BE2C (cell line): Measurements from ENCODE around the gene ACOT7.

ENCODE experiments used
- DNase-seq: peaks from one replicate; pipeline ENCODE4 v3.0.0-alpha.2; 2020
- H3K27me3 ChIP-seq: fragments of 250-450 bp; sonication (Bioruptor Pico); 2 replicates; pipeline ENCODE4 v1.5.1; 2020; ENCODE audit warnings: mild to moderate bottlenecking
- H3K36me3 ChIP-seq: fragments of 250-450 bp; sonication (Bioruptor Pico); 2 replicates; pipeline ENCODE4 v1.5.1; 2020; ENCODE audit warnings: mild to moderate bottlenecking
- H3K4me1 ChIP-seq: fragments of 250-450 bp; sonication (Bioruptor Pico); 2 replicates; pipeline ENCODE4 v1.5.1; 2020
- H3K4me3 ChIP-seq: 2 replicates; pipeline ENCODE4 v1.5.1; 2011; ENCODE audit warnings: low read depth, low read length
- H3K9me3 ChIP-seq: fragments of 250-450 bp; sonication (Bioruptor Pico); 2 replicates; pipeline ENCODE4 v1.5.1; 2020
- TF ChIP-seq, protein P1 (sequence below): IDR thresholded peaks from 2 replicates; pipeline ENCODE4 v1.5.1; 2012; ENCODE audit warnings: mild to moderate bottlenecking, low read depth, low read length

Gene ACOT7

DNA sequence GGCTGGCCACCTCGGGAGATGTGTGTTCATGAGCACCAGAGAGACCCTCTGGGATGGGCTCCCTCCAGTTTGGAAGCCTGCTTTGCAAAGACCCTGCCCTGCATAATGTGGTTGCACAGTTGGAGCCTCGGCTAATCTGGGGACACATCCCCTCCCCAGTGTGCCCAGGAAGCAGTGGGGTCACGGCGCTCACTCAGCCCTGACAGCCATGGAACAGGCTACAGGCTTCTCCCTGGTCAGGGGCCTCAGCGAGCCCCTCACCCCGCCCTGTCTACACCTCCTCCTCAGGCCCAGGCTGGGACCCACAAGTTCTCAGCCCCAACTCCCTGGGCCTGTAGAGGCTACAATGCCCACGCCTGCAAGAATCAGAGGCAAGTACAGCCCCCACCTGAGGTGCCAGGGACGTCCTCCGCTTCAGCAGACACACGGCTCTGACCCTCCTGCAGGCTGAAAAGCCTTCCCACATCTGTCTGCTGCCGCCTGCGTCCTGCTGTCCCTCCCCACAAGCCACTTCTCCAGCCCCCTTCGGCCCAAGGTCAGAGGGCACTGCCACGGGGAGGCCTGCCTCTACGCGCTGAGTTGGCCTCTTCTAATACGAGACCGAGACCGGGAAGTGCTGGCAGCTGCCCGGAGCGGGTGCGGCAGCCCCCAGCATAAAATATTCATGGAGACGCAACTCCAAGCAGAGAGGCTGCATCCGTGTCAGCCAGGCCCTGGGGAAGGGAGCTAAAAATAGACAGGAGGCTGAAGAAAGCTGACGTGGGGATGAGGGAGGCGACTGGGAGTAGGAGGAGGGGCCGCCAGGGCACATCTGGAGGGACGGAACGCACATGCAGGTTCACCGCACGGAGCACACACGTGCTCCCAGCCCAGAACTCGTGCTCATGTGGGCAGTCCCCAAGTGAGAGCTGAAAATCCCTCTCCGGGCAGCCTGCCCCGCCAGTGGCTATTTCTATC, 117.5 kb downstream of the ACOT7 start:
- DNase-seq, result no peak
- Histone ChIP-seq H3K27me3 (no peaks in the 10 kb centered on the region), H3K9me3 (no peaks in the 10 kb centered on the region), H3K4me3 (no peak overlapping the region), H3K4me1 (peaks cover 3% of the 10 kb centered on the region), H3K36me3 (no peaks in the 10 kb centered on the region)
- TF ChIP-seq, protein P1, sequence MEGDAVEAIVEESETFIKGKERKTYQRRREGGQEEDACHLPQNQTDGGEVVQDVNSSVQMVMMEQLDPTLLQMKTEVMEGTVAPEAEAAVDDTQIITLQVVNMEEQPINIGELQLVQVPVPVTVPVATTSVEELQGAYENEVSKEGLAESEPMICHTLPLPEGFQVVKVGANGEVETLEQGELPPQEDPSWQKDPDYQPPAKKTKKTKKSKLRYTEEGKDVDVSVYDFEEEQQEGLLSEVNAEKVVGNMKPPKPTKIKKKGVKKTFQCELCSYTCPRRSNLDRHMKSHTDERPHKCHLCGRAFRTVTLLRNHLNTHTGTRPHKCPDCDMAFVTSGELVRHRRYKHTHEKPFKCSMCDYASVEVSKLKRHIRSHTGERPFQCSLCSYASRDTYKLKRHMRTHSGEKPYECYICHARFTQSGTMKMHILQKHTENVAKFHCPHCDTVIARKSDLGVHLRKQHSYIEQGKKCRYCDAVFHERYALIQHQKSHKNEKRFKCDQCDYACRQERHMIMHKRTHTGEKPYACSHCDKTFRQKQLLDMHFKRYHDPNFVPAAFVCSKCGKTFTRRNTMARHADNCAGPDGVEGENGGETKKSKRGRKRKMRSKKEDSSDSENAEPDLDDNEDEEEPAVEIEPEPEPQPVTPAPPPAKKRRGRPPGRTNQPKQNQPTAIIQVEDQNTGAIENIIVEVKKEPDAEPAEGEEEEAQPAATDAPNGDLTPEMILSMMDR, result no peak

DNA sequence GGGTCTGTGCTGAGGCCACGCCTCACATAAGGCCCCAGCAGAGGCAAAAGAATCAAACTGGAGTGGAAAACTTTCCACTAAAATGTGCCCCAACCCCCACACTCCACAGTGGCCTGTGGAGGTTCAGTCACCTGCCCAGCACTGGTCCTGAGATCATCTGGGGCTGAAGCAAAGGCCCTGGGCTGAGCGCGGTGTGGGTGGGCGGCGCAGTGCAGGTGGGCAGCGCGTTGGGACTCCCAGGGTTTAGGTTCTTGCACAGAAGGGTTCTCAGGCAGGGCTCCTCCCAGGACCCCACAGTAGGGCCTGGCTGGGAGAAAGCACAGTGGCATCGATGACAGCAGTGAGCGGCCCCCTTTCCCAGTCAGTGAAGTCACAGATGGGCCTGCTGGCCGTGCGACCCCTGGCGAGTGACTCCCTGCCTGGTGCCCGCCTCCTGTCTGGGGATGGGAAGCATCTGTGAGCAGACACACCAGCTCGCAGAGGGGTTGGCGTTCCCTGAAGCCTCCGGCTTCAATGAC, 118.9 kb downstream of the ACOT7 start:
- Histone ChIP-seq H3K4me3 (no peak overlapping the region), H3K27me3 (no peaks in the 10 kb centered on the region), H3K36me3 (no peaks in the 10 kb centered on the region), H3K9me3 (no peaks in the 10 kb centered on the region), H3K4me1 (peaks cover 3% of the 10 kb centered on the region)
- DNase-seq, result no peak
- TF ChIP-seq, protein P1, result no peak

DNA sequence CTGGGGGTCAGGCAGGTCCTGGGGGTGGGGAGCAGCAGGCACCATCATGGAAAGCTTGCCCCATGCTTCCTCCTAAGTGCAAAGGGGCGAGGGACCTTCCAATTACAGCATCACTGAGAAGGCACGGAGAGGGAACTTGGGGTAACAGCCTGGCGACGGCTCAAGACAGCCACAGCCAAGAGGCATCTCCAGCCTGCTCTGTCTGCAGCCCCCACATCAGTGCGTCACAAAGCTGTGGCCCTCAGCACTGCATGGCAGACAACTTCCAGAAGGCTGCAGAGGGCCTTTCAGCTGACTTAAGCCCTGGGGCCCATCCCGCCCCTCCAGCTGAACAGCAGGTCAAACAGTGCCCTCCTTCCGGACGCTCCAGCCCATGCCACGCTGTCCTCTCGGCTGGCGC, 119.5 kb downstream of the ACOT7 start:
- no peaks in the 10 kb centered on the region for H3K9me3 ChIP-seq
- H3K4me1 ChIP-seq, result peaks cover 3% of the 10 kb centered on the region
- H3K27me3 ChIP-seq, result no peaks in the 10 kb centered on the region
- H3K36me3 ChIP-seq, result no peaks in the 10 kb centered on the region
- TF ChIP-seq, protein P1, result no peak
- no peak overlapping the region for H3K4me3 ChIP-seq
- no peak for DNase-seq

DNA sequence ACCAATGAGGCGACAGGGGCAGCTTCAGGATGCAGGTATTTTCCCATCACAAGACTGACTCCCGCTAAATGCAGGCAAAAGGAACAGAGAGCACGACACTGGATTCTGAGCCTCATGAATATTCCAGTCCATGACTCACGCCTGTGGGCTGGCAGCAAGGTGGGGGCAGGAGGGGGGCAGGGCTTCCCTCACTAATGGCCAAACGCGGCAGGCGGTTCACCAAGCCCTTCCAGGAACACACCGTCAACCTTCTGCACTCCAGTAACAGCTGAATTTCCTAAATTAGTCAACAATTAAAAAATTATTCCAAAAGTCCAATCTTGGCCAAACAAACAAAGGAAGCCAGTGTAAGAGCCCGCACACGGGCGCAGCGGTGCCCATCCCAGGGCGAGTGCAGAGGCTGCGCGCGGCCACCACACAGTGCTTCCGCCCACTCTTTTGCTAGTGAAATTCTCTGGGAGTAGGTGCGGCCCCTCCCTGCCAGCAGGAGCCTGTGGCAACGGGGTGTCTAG, 120.1 kb downstream of the ACOT7 start:
- Histone ChIP-seq H3K9me3 (no peaks in the 10 kb centered on the region), H3K4me3 (no peak overlapping the region), H3K27me3 (no peaks in the 10 kb centered on the region), H3K36me3 (no peaks in the 10 kb centered on the region), H3K4me1 (peaks cover 3% of the 10 kb centered on the region)
- no peak for DNase-seq
- TF ChIP-seq, protein P1, result no peak

DNA sequence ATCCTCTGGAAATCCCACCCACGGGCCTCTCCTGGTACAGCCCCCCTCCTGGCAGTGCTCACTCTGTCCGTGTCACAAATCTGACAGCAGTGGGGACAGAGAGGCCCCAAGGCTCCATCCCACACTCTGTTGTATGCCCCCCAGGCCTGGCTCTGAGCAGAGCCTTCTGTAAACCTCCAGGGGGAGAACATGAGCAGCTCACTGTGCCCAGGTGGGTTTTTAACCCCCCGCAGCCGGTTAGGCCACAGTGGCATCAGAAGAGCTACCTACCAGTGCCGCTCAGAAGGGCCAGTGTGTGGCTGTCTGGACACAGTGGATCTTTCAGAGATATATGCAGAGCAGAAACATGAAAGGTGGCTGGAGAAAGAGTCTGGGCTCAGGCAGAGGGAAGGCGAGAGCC, 120.7 kb downstream of the ACOT7 start:
- no peak for DNase-seq
- H3K27me3 ChIP-seq, result no peaks in the 10 kb centered on the region
- H3K4me3 ChIP-seq, result no peak overlapping the region
- no peaks in the 10 kb centered on the region for H3K9me3 ChIP-seq
- peaks cover 3% of the 10 kb centered on the region for H3K4me1 ChIP-seq
- no peaks in the 10 kb centered on the region for H3K36me3 ChIP-seq
- TF ChIP-seq, protein P1, result peak; percentile 25; the same call in 1 of the 2 replicates

DNA sequence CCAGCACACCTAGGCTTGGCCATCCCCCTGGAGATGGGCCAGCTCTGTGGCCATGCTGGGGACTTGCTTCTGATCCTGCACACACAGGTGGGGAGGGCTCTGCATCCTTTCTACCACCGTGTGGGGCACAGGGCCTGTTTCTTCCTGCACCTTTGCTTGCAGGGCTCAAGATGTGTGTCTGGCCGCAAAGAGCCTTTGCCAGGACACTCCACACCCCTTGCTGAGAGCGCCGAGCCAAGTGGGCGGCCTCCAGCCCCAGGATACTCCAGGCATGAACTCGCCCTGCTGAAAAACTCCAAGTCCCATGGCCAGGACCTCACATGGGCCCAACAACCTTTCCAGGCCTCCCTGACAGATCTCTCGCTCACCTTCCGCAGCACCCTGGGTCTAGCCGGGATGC, 121.1 kb downstream of the ACOT7 start:
- Histone ChIP-seq H3K36me3 (no peaks in the 10 kb centered on the region), H3K4me3 (no peak overlapping the region), H3K4me1 (peaks cover 3% of the 10 kb centered on the region), H3K27me3 (no peaks in the 10 kb centered on the region), H3K9me3 (no peaks in the 10 kb centered on the region)
- TF ChIP-seq, protein P1, result no peak
- no peak for DNase-seq
